Hematopoietic multipotent progenitor cell treated with erythropoietin and hydrocortisone succinate and interleukin-3 and kit ligand, for 17 days (in vitro differentiated cells): ENCODE results near the gene DYNAP.

Source experiments
- DNase-seq: peaks from one replicate; pipeline ENCODE4 v3.0.0-alpha.2; 2015; ENCODE audit warnings: low spot score

The DYNAP gene

GRCh38 chr18:54590945-54591344 is at the start of gene DYNAP:
Gene DYNAP, plus strand, starts transcription at chr18:54591245. Its CDS starts 38 bp downstream, at chr18:54591283.
- DNase-seq: no peak

DNA sequence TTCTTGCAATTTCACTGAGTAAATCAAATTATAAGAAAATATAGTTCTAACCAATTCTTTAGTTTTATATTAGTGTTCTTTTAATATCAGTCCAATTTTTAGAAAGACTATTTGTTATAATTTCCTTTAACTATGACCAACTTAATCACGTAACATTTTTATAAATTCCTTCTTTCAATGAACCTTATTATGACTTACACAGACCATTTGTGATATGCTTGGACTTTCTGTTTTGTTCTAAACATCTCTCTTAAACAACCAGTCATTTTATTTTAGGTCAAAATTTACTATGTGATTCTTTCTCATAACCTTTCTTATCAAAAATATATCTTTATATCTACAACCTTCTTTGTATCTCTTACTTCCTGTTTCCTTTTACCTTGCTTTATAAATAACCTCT is 39.5 kb upstream of the DYNAP start:
- DNase-seq: no peak

DNA sequence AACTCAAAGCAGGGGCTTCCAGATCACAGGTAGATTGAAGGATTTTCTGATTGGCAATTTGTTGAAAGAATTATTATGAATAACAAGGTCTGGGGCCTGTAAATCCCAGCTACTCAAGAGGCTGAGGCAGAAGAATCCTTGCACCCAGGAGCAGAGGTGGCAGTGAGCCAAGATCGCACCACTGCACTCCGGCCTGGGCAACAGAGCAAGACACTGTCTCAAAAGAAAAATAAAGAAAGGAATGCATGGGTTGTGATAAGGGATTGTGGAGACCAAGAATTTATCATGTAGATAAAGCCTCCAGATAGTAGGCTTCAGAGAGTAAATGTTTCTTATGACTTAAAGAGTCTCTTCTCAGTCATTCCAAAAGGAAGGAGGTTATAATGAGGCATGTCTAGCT is 35.8 kb upstream of the DYNAP start:
- DNase-seq: no peak

DNA sequence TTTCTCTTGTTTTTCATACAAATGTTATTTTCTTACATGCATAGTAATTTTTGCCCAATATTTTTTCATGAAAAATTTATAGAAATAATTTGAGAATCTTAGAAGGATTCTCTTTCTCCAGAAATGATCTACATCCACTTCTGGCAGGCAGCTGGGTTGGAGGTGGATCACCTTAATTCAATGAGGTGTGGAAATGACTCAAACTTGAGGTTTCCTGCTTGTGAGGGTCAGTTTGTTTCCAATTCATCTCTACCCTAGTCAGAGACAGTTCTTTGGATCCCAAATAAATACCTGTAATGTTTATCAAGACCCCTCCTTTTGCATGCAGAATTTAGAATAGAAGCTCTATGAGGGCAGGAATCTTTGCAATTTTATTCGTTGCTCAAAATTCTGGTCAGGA is 35.0 kb upstream of the DYNAP start:
- DNase-seq: no peak

GRCh38 chr18:54557958-54558357 is 33.1 kb upstream of the DYNAP start:
- DNase-seq: no peak

DNA sequence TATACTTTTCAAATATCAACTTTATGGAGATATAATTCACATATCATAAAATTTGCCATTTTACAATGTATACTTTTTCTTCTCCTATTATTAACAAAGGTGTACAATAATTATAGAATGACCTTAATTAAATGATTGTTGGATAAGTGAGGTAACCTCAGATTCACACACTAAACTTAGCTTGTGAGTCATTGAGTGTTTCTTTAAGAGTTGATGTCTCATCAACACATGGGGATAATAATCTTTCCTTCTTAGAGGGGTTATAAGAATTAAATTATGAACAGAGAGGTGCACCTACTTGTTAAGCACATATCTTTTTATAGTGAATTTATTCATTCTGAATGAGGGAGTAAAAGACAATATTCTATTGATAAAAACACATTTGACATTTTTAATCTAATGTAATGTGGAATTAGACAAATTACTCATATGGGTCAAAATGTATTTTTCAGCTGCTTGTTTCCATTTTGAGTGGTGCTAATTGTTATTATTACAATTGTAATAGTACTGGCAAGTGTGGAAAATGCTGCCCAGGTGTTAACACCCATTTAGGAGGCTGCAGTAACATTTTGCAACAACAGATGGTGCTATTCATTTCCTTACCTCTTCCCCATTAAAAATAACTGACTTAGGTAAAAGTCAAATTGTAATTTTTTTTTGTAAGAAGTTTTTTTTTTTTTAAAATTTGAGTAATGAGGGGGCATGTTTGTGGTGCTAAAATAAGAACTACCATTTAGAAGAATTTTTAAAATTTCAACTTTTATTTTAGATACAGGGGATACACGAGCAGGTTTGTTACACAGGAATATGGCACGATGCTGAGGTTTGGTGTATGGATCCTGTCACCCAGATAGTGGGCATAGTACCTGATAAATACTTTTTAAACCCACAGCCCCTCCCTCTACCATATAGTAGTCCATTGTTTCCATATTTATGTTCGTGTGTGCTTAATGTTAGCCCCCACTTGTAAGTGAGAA is 32.1 kb upstream of the DYNAP start:
- peak; percentile 12 for DNase-seq

- no peak for DNase-seq
Measured at GRCh38 chr18:54561706-54562267, 29.3 kb upstream of the DYNAP start.

- no peak for DNase-seq
Measured at GRCh38 chr18:54580202-54580729, 10.8 kb upstream of the DYNAP start.

DNA sequence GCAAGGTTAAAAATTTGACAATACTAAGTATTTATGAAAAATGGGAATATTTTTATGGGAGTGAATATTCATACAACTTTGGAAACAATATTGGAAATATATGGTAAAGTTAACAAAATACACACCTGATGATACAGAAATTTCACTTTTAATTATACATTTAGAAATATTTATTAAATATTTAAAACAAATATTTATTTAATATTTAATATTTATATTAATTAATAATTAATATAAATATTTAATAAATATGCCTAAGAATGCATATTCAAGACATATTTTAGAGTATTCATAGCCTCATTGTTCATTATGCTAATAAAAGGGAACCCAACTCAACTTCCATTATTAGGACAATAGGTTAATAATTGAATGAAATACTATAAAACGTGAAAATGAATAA is 7.0 kb upstream of the DYNAP start:
- no peak for DNase-seq

GRCh38 chr18:54585743-54586142 is 5.3 kb upstream of the DYNAP start:
- DNase-seq: no peak

GRCh38 chr18:54604211-54604610 is 13.2 kb downstream of the DYNAP start:
- no peak for DNase-seq

DNA sequence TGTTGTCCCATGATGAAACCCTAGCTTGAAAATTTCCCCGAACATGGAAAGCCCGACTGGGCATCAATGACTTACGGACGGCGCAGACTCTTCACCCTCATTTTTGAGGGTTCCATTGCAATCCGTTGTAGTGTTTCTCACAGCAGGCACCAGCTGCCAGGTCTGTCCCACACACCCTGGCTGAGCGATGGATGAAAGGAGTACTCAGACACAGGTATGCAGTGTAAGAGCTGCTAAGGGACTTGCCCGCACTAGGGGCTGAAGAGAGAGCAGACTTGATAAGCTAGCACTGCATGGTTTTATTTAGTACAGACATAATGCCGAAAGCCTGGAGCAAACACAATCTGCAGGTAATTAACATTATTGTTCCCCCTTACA is 15.8 kb downstream of the DYNAP start:
- DNase-seq: no peak

GRCh38 chr18:54607213-54608027 is 16.4 kb downstream of the DYNAP start:
- no peak for DNase-seq

DNA sequence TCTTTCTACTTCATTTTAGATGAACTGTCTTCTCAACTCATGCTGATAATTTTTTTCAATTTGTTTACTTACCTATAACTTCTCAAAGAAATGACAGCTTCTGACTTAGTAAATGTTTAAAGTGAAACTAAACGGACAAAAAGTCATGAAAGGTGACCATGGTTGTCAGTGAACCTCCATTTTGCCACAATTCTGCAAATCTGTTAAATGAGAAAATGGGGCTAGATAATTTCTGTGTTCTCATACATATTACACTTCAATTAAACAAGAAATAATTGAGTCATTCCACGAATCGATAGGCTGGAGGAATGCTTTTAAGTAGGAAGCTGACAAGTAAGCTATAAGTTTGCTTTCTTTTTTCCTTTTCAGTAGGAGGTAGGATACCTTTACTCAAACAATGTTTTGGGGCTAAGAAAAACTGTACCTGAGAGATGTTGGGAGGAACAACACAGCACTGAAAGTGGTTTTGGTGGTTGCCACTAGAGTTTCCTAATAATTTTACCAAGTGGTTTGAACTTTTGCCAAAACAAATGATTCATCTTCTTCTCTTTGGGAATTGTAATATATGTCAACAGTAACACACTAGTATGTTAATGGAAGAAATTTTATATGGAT is 17.1 kb downstream of the DYNAP start:
- DNase-seq: no peak

- DNase-seq: no peak
Measured at GRCh38 chr18:54611816-54612215, 20.8 kb downstream of the DYNAP start.

DNA sequence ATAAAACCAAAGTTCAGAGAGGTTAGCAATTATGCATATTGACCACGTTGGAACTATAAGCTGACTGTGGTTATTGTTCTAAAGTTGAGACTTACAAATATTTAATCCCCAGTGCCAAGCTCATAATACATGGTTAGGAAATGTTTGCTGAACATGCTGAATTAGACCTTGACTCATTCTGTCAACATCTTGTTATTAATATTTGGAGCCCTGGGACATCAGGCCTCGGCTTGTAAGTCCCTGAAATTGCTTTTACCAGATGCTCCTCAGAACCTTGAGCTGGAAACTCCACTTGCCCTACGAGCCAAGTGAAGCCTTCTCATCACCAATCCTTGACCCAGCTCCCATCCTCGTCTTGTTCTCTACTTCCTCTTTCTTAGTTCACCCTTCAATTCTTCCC is 21.2 kb downstream of the DYNAP start:
- no peak for DNase-seq

- DNase-seq: no peak
Measured at GRCh38 chr18:54613174-54613573, 22.1 kb downstream of the DYNAP start.

GRCh38 chr18:54616220-54616848 is 25.3 kb downstream of the DYNAP start:
- no peak for DNase-seq

- no peak for DNase-seq
Measured at GRCh38 chr18:54622084-54622483, 31.0 kb downstream of the DYNAP start.

DNA sequence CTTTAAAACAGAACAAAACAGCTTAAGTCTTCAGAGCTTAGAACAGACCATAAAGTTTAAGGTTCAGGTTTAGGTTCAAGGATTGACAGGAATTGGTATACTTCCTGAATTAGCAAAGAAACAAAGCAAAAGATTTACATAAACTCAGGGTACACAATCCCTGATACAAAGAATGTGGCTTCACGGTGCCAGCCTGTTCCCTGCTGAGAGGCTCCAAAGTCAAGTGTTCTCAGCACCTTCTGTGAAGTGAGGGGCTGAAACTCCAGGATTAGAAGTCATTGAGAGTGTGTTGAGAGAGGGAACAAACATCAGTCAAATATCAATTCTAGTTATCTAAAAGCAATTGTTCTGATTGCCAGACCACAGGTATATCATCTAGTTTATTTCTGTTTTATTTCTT is 35.7 kb downstream of the DYNAP start:
- DNase-seq: no peak

DNA sequence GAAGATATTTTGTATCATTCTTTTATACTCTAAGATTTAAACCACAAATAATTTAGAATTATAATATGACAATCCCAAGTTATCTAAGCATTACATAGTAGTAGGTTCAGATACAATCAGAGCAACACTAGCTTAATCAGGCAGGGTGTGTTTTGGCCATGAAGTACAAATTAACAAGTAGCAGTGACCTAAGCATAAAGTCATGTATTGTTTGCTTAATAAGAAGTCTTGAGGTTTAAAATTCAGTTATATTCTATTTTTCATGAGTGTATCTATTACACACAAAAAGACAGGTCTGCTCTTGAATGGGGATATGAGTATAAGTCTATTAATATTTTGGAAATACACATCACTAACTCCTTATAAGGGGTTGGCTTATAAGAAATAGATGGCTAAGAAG is 39.9 kb downstream of the DYNAP start:
- no peak for DNase-seq

DNA sequence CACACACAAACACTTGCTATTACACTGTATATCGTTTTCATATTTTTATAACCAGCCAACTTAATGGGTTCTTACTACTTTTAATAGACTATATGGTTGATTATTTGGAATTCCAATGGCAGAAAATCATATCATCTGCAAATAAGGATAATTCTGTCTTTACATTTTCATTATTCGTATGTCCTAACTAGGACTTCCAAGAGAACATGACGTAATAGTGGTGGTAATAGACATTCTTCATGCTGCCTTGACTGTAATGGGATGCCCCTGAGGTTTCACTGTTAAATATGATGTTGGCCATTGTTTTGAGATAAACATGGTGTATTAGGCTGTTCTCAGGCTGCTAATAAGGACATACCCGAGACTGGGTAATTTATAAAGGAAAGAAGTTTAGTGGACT is 45.2 kb downstream of the DYNAP start:
- no peak for DNase-seq
